Measurements from ENCODE around the gene F7. TPM values are rescaled to one million over a fixed set of nuclear protein-coding genes. Genes with fewer than 3 reads are reported as not detected.

F7 gene
- polyA plus RNA-seq, 2 of the 4 experiments (the other 2 are of a cell fraction) = 0.26 to 0.65 TPM

DNA sequence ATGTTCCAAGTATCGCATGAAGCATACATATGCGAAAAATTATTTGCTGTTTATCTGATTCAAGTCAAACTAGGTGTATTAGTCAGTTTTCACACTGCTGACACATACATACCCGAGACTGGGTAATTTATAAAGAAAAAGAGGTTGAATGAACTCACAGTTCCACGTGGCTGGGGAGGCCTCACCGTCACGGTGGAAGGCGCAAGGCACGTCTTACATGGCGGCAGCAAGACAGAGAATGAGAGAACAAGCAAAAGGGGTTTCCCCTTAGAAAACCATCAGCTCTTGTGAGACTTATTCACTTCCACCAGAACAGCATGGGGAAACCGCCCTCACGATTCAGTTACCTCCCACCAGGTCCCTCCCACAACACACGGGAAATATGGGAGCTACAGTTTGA, 39.9 kb downstream of the F7 start (continued):
- no peak for TF ChIP-seq ELK1 (IDR thresholded peaks at IDR 0.05; ENCODE audit: low read depth, low read length)

GRCh38 chr13:113145911-113146598, 40.5 kb downstream of the F7 start:
- no peak for ATAC-seq
- FAIRE-seq = no peak

GRCh38 chr13:113146750-113147149, 41.2 kb downstream of the F7 start:
- Histone ChIP-seq H3K27ac (no peak overlapping the region), H3K9me3 (no peaks in the 10 kb centered on the region), H3K4me1 (no peaks in the 10 kb centered on the region), H3K4me3 (no peak overlapping the region), H3K4me2 (no peak overlapping the region)
- POLR2A ChIA-PET = no interaction called here
- FAIRE-seq (no peak), ATAC-seq (no peak), DNase-seq (ENCODE audit: low read depth in 1 of 2, low spot score in 1 of 2) (no peak)
- 64% methylated on average over 8 of the region's 9 CpGs for WGBS (ENCODE audit: missing lambda C conversion rate)
- CTCF ChIA-PET = no interaction called here
- no peak for TF ChIP-seq JUN (IDR thresholded peaks at IDR 0.05)
- no peak for TF ChIP-seq PHF8 (IDR thresholded peaks at IDR 0.05; ENCODE audit: borderline replicate concordance, low read depth)
- no peak for TF ChIP-seq HES2 (IDR thresholded peaks at IDR 0.05)
- TF ChIP-seq HOXA7 (CRISPR knock-in tag; IDR thresholded peaks at IDR 0.05) = no peak
- TF ChIP-seq, protein P1, sequence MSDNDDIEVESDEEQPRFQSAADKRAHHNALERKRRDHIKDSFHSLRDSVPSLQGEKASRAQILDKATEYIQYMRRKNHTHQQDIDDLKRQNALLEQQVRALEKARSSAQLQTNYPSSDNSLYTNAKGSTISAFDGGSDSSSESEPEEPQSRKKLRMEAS (IDR thresholded peaks at IDR 0.05) = no peak
- TF ChIP-seq CTCF (IDR thresholded peaks at IDR 0.05) = no peak
- no peak for TF ChIP-seq MAFK (IDR thresholded peaks at IDR 0.05; ENCODE audit: partially characterized antibody)
- TF ChIP-seq RARB (CRISPR knock-in tag; IDR thresholded peaks at IDR 0.05) = no peak
- TF ChIP-seq EP300 (IDR thresholded peaks at IDR 0.05) = no peak
- TF ChIP-seq NFE2L2 (conservative IDR thresholded peaks at IDR 0.05; ENCODE audit: low read length) = no peak

More at GRCh38 chr13:113145911-113146598, 40.5 kb downstream of the F7 start:
- TF ChIP-seq CBX8 (IDR thresholded peaks at IDR 0.05) (no peak), NFE2L2 (conservative IDR thresholded peaks at IDR 0.05; ENCODE audit: low read length) (no peak)
- no peak for DNase-seq (ENCODE audit: low read depth in 1 of 2, low spot score in 1 of 2)
- H3K9me3 ChIP-seq = no peaks in the 10 kb centered on the region
- H3K4me2 ChIP-seq = no peak overlapping the region
- H3K4me3 ChIP-seq = no peak overlapping the region
- no peaks in the 10 kb centered on the region for H3K4me1 ChIP-seq
- WGBS (ENCODE audit: missing lambda C conversion rate) = 62% methylated on average over 10 of the region's 15 CpGs
- ChIA-PET CTCF (no interaction called here), POLR2A (no interaction called here)
- no peak overlapping the region for H3K27ac ChIP-seq

- Histone ChIP-seq H3K9me3 (no peaks in the 10 kb centered on the region), H3K4me2 (no peak overlapping the region), H3K27ac (no peak overlapping the region), H3K4me3 (no peak overlapping the region), H3K4me1 (no peaks in the 10 kb centered on the region)
- ATAC-seq = no peak
- FAIRE-seq = no peak
- no peak for DNase-seq (ENCODE audit: low read depth in 1 of 2, low spot score in 1 of 2)
- no peak for TF ChIP-seq MAZ (IDR thresholded peaks at IDR 0.05; ENCODE audit: borderline replicate concordance, low read depth, low read length)
- no peak for TF ChIP-seq POLR2AphosphoS2 (conservative IDR thresholded peaks at IDR 0.05; ENCODE audit: low read length)
- no peak for TF ChIP-seq HMGXB4 (CRISPR knock-in tag; IDR thresholded peaks at IDR 0.05; ENCODE audit: borderline replicate concordance)
- no peak for TF ChIP-seq SREBF2 (IDR thresholded peaks at IDR 0.05)
- TF ChIP-seq ZFP36 (IDR thresholded peaks at IDR 0.05; ENCODE audit: borderline replicate concordance, partially characterized antibody) = no peak
- TF ChIP-seq RFX5 (IDR thresholded peaks at IDR 0.05) = no peak
- TF ChIP-seq TFCP2L1 (CRISPR knock-in tag; IDR thresholded peaks at IDR 0.05) = no peak
- no peak for TF ChIP-seq RAD21 (conservative IDR thresholded peaks at IDR 0.05 in 1 of 2, IDR thresholded peaks at IDR 0.05 in 1 of 2)
- TF ChIP-seq ELK1 (IDR thresholded peaks at IDR 0.05; ENCODE audit: low read depth, low read length) = no peak
- TF ChIP-seq ATOH8 (CRISPR knock-in tag; IDR thresholded peaks at IDR 0.05; ENCODE audit: low read depth) = no peak
- no peak for TF ChIP-seq HOXB13 (CRISPR knock-in tag; IDR thresholded peaks at IDR 0.05; ENCODE audit: low read depth)
- TF ChIP-seq GATA3 (IDR thresholded peaks at IDR 0.05; ENCODE audit: borderline replicate concordance) = no peak
- no peak for TF ChIP-seq TP53 (CRISPR knock-in tag; IDR thresholded peaks at IDR 0.05)
- no peak for TF ChIP-seq CHD4 (IDR thresholded peaks at IDR 0.05; ENCODE audit: borderline replicate concordance)
- POLR2A ChIA-PET = no interaction called here
- CTCF ChIA-PET = no interaction called here
- 45% methylated on average over 8 of the region's 8 CpGs for WGBS (ENCODE audit: missing lambda C conversion rate)
Observed at GRCh38 chr13:113147206-113147605, 41.6 kb downstream of the F7 start.

Measured in A549 (cell line).